HEK293 (cell line): ENCODE results near the gene KREMEN2.

Source experiments
- BCL11B ChIP-seq: fragments of 450-650 bp; formaldehyde crosslinking; IDR thresholded peaks from 2 replicates; pipeline ENCODE4 v1.5.1; 2016; ENCODE audit warnings: low read depth, missing biosample characterization, missing genetic modification characterization
- FEZF1 ChIP-seq: fragments of 450-650 bp; formaldehyde crosslinking; IDR thresholded peaks from 2 replicates; pipeline ENCODE4 v1.5.1; 2016; ENCODE audit warnings: missing biosample characterization, missing genetic modification characterization
- HOXD13 ChIP-seq: sonication (generic); formaldehyde crosslinking; IDR thresholded peaks from 2 replicates; pipeline ENCODE4 v1.8.0; 2022; ENCODE audit warnings: missing genetic modification reagents, borderline replicate concordance
- IKZF3 ChIP-seq: fragments of 450-650 bp; IDR thresholded peaks from 2 replicates; pipeline ENCODE4 v1.5.0; 2018; ENCODE audit warnings: missing biosample characterization, mild to moderate bottlenecking, missing genetic modification characterization, moderate library complexity
- MEIS1 ChIP-seq: sonication (generic); formaldehyde crosslinking; IDR thresholded peaks from 2 replicates; pipeline ENCODE4 v1.8.1; 2022; ENCODE audit warnings: missing genetic modification reagents, mild to moderate bottlenecking, borderline replicate concordance
- PBX3 ChIP-seq: sonication (generic); formaldehyde crosslinking; IDR thresholded peaks from 2 replicates; pipeline ENCODE4 v1.8.1; 2022; ENCODE audit warnings: mild to moderate bottlenecking, moderate library complexity, missing genetic modification reagents
- PRDM6 ChIP-seq: fragments of 450-650 bp; formaldehyde crosslinking; IDR thresholded peaks from 2 replicates; pipeline ENCODE4 v1.5.1; 2017; ENCODE audit warnings: missing biosample characterization, missing genetic modification characterization
- ZBTB20 ChIP-seq: fragments of 450-650 bp; formaldehyde crosslinking; IDR thresholded peaks from 2 replicates; pipeline ENCODE4 v1.5.1; 2016; ENCODE audit warnings: missing biosample characterization, missing genetic modification characterization
- ZFP69B ChIP-seq: fragments of 450-650 bp; formaldehyde crosslinking; IDR thresholded peaks from 2 replicates; pipeline ENCODE4 v1.5.1; 2016; ENCODE audit warnings: missing biosample characterization, missing genetic modification characterization
- ZIC2 ChIP-seq: fragments of 450-650 bp; formaldehyde crosslinking; IDR thresholded peaks from 2 replicates; pipeline ENCODE4 v1.5.1; 2016; ENCODE audit warnings: missing biosample characterization, missing genetic modification characterization
- ZNF132 ChIP-seq: fragments of 450-650 bp; formaldehyde crosslinking; IDR thresholded peaks from 2 replicates; pipeline ENCODE4 v1.5.1; 2017; ENCODE audit warnings: missing biosample characterization, missing genetic modification characterization, borderline replicate concordance
- ZNF140 ChIP-seq: fragments of 450-650 bp; formaldehyde crosslinking; IDR thresholded peaks from 2 replicates; pipeline ENCODE4 v1.5.1; 2016; ENCODE audit warnings: missing biosample characterization, missing genetic modification characterization
- ZNF18 ChIP-seq: fragments of 450-650 bp; formaldehyde crosslinking; IDR thresholded peaks from 2 replicates; pipeline ENCODE4 v1.5.1; 2016; ENCODE audit warnings: missing biosample characterization, missing genetic modification characterization
- ZNF266 ChIP-seq: fragments of 450-650 bp; formaldehyde crosslinking; IDR thresholded peaks from 2 replicates; pipeline ENCODE4 v1.5.1; 2016; ENCODE audit warnings: missing biosample characterization, missing genetic modification characterization, low read depth
- ZNF416 ChIP-seq: fragments of 450-650 bp; formaldehyde crosslinking; IDR thresholded peaks from 2 replicates; pipeline ENCODE4 v1.5.1; 2016; ENCODE audit warnings: missing biosample characterization, missing genetic modification characterization
- ZNF423 ChIP-seq: fragments of 450-650 bp; formaldehyde crosslinking; IDR thresholded peaks from 2 replicates; pipeline ENCODE4 v1.5.1; 2016; ENCODE audit warnings: missing biosample characterization, missing genetic modification characterization
- ZNF48 ChIP-seq: fragments of 450-650 bp; formaldehyde crosslinking; IDR thresholded peaks from 2 replicates; pipeline ENCODE4 v1.5.1; 2016; ENCODE audit warnings: missing biosample characterization, missing genetic modification characterization
- ZNF600 ChIP-seq: fragments of 450-650 bp; formaldehyde crosslinking; IDR thresholded peaks from 2 replicates; pipeline ENCODE4 v1.5.1; 2016; ENCODE audit warnings: missing biosample characterization, missing genetic modification characterization
- ZNF692 ChIP-seq: fragments of 450-650 bp; formaldehyde crosslinking; IDR thresholded peaks from 2 replicates; pipeline ENCODE4 v1.5.1; 2016; ENCODE audit warnings: missing biosample characterization, missing genetic modification characterization
- ZNF707 ChIP-seq: fragments of 450-650 bp; formaldehyde crosslinking; IDR thresholded peaks from 2 replicates; pipeline ENCODE4 v1.5.1; 2016; ENCODE audit warnings: missing biosample characterization, missing genetic modification characterization
- ZNF785 ChIP-seq: fragments of 450-650 bp; formaldehyde crosslinking; IDR thresholded peaks from 2 replicates; pipeline ENCODE4 v1.5.1; 2016; ENCODE audit warnings: missing biosample characterization, missing genetic modification characterization
- ZSCAN16 ChIP-seq: fragments of 450-650 bp; formaldehyde crosslinking; IDR thresholded peaks from 2 replicates; pipeline ENCODE4 v1.5.1; 2016; ENCODE audit warnings: missing biosample characterization, missing genetic modification characterization
- ZSCAN5A ChIP-seq: fragments of 450-650 bp; formaldehyde crosslinking; IDR thresholded peaks from 2 replicates; pipeline ENCODE4 v1.5.1; 2016; ENCODE audit warnings: missing biosample characterization, missing genetic modification characterization
- ZXDB ChIP-seq: fragments of 450-650 bp; formaldehyde crosslinking; IDR thresholded peaks from 2 replicates; pipeline ENCODE4 v1.5.1; 2016; ENCODE audit warnings: missing biosample characterization, missing genetic modification characterization
- TF ChIP-seq, protein P1 (sequence below): fragments of 450-650 bp; formaldehyde crosslinking; IDR thresholded peaks from 2 replicates; pipeline ENCODE4 v1.5.1; 2016; ENCODE audit warnings: missing biosample characterization, missing genetic modification characterization

Gene KREMEN2

GRCh38 chr16:2973605-2974318 is 9.7 kb downstream of the KREMEN2 start (continued):
- TF ChIP-seq ZNF692 (tag by site-specific recombination), result peak; percentile 63
- TF ChIP-seq ZBTB20 (tag by site-specific recombination), result no peak
- no peak for TF ChIP-seq ZNF48 (tag by site-specific recombination)
- TF ChIP-seq, protein P1, sequence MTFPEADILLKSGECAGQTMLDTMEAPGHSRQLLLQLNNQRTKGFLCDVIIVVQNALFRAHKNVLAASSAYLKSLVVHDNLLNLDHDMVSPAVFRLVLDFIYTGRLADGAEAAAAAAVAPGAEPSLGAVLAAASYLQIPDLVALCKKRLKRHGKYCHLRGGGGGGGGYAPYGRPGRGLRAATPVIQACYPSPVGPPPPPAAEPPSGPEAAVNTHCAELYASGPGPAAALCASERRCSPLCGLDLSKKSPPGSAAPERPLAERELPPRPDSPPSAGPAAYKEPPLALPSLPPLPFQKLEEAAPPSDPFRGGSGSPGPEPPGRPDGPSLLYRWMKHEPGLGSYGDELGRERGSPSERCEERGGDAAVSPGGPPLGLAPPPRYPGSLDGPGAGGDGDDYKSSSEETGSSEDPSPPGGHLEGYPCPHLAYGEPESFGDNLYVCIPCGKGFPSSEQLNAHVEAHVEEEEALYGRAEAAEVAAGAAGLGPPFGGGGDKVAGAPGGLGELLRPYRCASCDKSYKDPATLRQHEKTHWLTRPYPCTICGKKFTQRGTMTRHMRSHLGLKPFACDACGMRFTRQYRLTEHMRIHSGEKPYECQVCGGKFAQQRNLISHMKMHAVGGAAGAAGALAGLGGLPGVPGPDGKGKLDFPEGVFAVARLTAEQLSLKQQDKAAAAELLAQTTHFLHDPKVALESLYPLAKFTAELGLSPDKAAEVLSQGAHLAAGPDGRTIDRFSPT (tag by site-specific recombination), result 0 out of 2 replicates have a peak, but pooled peaks have one; percentile 13
- TF ChIP-seq ZXDB, result no peak
- no peak for TF ChIP-seq ZNF416 (tag by site-specific recombination)
- no peak for TF ChIP-seq ZNF785
- TF ChIP-seq ZNF140 (tag by site-specific recombination), result no peak
- TF ChIP-seq ZNF266 (tag by site-specific recombination), result no peak
- no peak for TF ChIP-seq MEIS1 (CRISPR knock-in tag)
- TF ChIP-seq BCL11B (tag by site-specific recombination), result 0 out of 2 replicates have a peak, but pooled peaks have one; percentile 25
- TF ChIP-seq ZNF423 (tag by site-specific recombination), result no peak
- TF ChIP-seq ZFP69B (tag by site-specific recombination), result 0 out of 2 replicates have a peak, but pooled peaks have one; percentile 40
- no peak for TF ChIP-seq FEZF1 (tag by site-specific recombination)
- no peak for TF ChIP-seq PRDM6 (tag by site-specific recombination)
- 0 out of 2 replicates have a peak, but pooled peaks have one; percentile 29 for TF ChIP-seq ZNF600 (tag by site-specific recombination)
- no peak for TF ChIP-seq IKZF3
- no peak for TF ChIP-seq ZNF18 (tag by site-specific recombination)
- TF ChIP-seq ZSCAN5A, result no peak
- TF ChIP-seq HOXD13 (CRISPR knock-in tag), result no peak
- TF ChIP-seq PBX3 (CRISPR knock-in tag), result no peak
- peak; percentile 72 for TF ChIP-seq ZIC2 (tag by site-specific recombination)
- no peak for TF ChIP-seq ZNF132
- no peak for TF ChIP-seq ZNF707
- TF ChIP-seq ZSCAN16 (tag by site-specific recombination), result no peak
- TF ChIP-seq, all 188 proteins: peak for 7
